Adrenal gland (tissue), 5 donors: ENCODE measurements around the gene IGF2R.

ENCODE experiments used
- POLR2A ChIP-seq, 2 donors: fragments of 450-650 bp; IDR thresholded peaks; one replicate each; pipeline ENCODE4 v1.6.1; 2017; ENCODE audit warnings: antibody characterized with exemption in 2 of 2, mild to moderate bottlenecking in 2 of 2, moderate library complexity in 1 of 2
- TF ChIP-seq, protein P1 (sequence below), 6 experiments: fragments of 450-650 bp in 4 of 6; fragments of 200-600 bp in 2 of 6; sonication (generic) in 1 of 6; IDR thresholded peaks; 1 replicate in 5 of 6; 2 replicates in 1 of 6; pipeline versions ENCODE4 v1.5.1 to v1.8.0; 2016 to 2021; ENCODE audit warnings: antibody characterized with exemption in 6 of 6, mild to moderate bottlenecking in 2 of 6, moderate library complexity in 1 of 6
- donor health status: DM: no; HTN: no; CAD: no.

- TF ChIP-seq, protein P1, sequence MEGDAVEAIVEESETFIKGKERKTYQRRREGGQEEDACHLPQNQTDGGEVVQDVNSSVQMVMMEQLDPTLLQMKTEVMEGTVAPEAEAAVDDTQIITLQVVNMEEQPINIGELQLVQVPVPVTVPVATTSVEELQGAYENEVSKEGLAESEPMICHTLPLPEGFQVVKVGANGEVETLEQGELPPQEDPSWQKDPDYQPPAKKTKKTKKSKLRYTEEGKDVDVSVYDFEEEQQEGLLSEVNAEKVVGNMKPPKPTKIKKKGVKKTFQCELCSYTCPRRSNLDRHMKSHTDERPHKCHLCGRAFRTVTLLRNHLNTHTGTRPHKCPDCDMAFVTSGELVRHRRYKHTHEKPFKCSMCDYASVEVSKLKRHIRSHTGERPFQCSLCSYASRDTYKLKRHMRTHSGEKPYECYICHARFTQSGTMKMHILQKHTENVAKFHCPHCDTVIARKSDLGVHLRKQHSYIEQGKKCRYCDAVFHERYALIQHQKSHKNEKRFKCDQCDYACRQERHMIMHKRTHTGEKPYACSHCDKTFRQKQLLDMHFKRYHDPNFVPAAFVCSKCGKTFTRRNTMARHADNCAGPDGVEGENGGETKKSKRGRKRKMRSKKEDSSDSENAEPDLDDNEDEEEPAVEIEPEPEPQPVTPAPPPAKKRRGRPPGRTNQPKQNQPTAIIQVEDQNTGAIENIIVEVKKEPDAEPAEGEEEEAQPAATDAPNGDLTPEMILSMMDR (IDR thresholded peaks at IDR 0.05): no peak
- no peak for TF ChIP-seq POLR2A (IDR thresholded peaks at IDR 0.05)
Measured at GRCh38 chr6:160013987-160014868, 45.3 kb downstream of the IGF2R start.
